ENCODE results near the gene ETFA.

DNA sequence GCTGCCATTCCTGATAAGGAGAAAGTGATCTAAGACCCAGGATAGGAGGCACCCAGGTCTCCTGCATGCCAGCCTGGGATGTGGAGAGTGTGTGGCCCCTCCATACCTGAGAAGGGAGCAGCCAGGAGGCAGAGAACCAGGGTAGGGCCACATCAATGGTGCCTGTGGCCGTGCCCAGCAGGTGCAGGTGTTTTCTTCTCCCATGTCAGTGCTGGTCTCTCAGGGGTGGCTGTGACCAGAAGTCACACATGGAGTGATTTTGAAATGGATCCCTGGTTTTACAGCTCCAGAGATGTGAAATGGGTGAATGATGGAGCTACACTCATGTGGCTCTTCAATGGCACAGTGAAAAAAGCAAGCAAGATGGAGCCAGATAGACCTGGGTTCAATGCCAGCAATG lies 22.0 kb upstream of the ETFA start:
- TF ChIP-seq FOXA1 (IDR thresholded peaks at IDR 0.05): no peak
- no peak for TF ChIP-seq PKNOX1 (IDR thresholded peaks at IDR 0.05)
- no peak for TF ChIP-seq SUZ12 (IDR thresholded peaks at IDR 0.05)
- TF ChIP-seq HDGF (IDR thresholded peaks at IDR 0.05; ENCODE audit: borderline replicate concordance): no peak
- no peak for TF ChIP-seq FOXK2 (IDR thresholded peaks at IDR 0.05)
- TF ChIP-seq ZNF384 (IDR thresholded peaks at IDR 0.05): no peak
- no peak for TF ChIP-seq LEF1 (IDR thresholded peaks at IDR 0.05; ENCODE audit: borderline replicate concordance)
- no peak for TF ChIP-seq SP1 (IDR thresholded peaks at IDR 0.05)
- no peak for TF ChIP-seq ELF4 (IDR thresholded peaks at IDR 0.05)
- no peak for TF ChIP-seq BHLHE40 (IDR thresholded peaks at IDR 0.05; ENCODE audit: borderline replicate concordance)
- no peak for TF ChIP-seq FOXM1 (IDR thresholded peaks at IDR 0.05; ENCODE audit: borderline replicate concordance)
- TF ChIP-seq L3MBTL2 (conservative IDR thresholded peaks at IDR 0.05): no peak
- no peak for TF ChIP-seq TARDBP (IDR thresholded peaks at IDR 0.05)
- TF ChIP-seq CTBP1 (IDR thresholded peaks at IDR 0.05; ENCODE audit: borderline replicate concordance): no peak
